ENCODE data around the gene ANKZF1. TPM values are rescaled to one million over a fixed set of nuclear protein-coding genes. Genes with fewer than 3 reads are reported as not detected.
A peak's percentile ranks its signal among the peaks of the same experiment; 100 is the strongest.
"Not testable (repeated sequence)": the region's sequence is repeated elsewhere in the genome, so short reads cannot be mapped to it uniquely, and the experiment has no call there.

The ANKZF1 gene
- total and polyA plus RNA-seq, 2 donors (not counting 1 experiment from before 2014, with no cell fraction given) = 152 to 181 TPM

DNA sequence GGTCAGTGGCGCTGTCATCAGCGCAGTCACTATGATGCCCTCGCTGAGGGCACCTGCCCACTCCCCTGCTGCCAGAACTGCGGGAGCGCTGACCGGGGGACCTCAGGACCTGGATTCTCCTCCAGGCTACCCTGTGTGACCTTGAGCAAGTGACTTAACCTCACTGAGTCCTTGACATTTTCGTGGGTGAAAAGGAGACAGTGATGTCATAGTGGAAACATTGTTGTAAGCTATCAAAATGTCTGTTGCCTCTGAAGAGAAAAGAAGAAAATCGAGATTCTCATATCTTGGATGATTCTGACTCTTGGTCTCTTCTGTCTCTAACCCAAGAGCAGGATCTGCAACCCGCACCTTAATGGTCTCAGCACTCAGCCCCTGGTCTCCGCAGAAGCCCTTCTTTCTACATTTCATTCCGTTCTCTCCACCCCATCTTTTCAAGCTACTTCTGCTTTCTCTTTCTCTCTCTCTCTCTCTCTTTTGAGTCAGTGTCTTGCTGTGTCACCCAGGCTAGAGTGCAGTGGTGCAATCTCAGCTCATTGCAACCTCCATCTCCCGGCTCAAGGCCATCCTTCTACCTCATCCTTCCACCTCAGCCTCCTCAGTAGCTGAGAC lies 25.1 kb downstream of the ANKZF1 start:
- DNase-seq = peak; percentile 79
- peak overlapping the region; percentile 95 for H3K27ac Mint-ChIP-seq
- TF ChIP-seq EZH2 (IDR thresholded peaks at IDR 0.05; ENCODE audit: borderline replicate concordance, insufficient read depth, low read depth, low read length, poor library complexity, severe bottlenecking) = no peak
- TF ChIP-seq, protein P1, sequence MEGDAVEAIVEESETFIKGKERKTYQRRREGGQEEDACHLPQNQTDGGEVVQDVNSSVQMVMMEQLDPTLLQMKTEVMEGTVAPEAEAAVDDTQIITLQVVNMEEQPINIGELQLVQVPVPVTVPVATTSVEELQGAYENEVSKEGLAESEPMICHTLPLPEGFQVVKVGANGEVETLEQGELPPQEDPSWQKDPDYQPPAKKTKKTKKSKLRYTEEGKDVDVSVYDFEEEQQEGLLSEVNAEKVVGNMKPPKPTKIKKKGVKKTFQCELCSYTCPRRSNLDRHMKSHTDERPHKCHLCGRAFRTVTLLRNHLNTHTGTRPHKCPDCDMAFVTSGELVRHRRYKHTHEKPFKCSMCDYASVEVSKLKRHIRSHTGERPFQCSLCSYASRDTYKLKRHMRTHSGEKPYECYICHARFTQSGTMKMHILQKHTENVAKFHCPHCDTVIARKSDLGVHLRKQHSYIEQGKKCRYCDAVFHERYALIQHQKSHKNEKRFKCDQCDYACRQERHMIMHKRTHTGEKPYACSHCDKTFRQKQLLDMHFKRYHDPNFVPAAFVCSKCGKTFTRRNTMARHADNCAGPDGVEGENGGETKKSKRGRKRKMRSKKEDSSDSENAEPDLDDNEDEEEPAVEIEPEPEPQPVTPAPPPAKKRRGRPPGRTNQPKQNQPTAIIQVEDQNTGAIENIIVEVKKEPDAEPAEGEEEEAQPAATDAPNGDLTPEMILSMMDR (IDR thresholded peaks at IDR 0.05) = no peak
- H3K4me1 Mint-ChIP-seq = peaks cover 42% of the 10 kb centered on the region
- Histone ChIP-seq H3K4me3 (ENCODE audit: control extremely low read depth in 1 of 5, extremely low read depth in 1 of 5, insufficient read depth in 1 of 5, low read depth in 2 of 5, low read length in 4 of 5) (peak overlapping the region; percentile 83 to 97 (median 90)), H3K27ac (ENCODE audit: low read length in 2 of 2) (peak overlapping the region; percentile 93 to 94), H3K4me2 (replicated peaks; ENCODE audit: low read depth, low read length, poor library complexity, severe bottlenecking) (peak overlapping the region; percentile 100), H2AFZ (ENCODE audit: insufficient read depth, low read depth, low read length, poor library complexity, severe bottlenecking) (peak overlapping the region; percentile 93), H3K9ac (ENCODE audit: low read length) (peak overlapping the region; percentile 90), H3K4me1 (ENCODE audit: control insufficient read depth in 2 of 2, insufficient read depth in 2 of 2, low read length in 2 of 2) (peaks cover 26 to 37% of the 10 kb centered on the region in 2 donors), H3K36me3 (replicated peaks in 1 of 2; ENCODE audit: control extremely low read depth in 1 of 2, control insufficient read depth in 1 of 2, extremely low read depth in 1 of 2, insufficient read depth in 2 of 2, low read length in 1 of 2) (peaks cover 2 to 20% of the 10 kb centered on the region in 2 experiments), H3K27me3 (replicated peaks in 1 of 4; ENCODE audit: control extremely low read depth in 1 of 4, control insufficient read depth in 3 of 4, insufficient read depth in 4 of 4, low read length in 3 of 4) (no peaks in the 10 kb centered on the region), H3K9me3 (ENCODE audit: control extremely low read depth in 1 of 3, control insufficient read depth in 2 of 3, insufficient read depth in 1 of 3, low read length in 2 of 3) (no peaks in the 10 kb centered on the region), H3K79me2 (ENCODE audit: control insufficient read depth, insufficient read depth, low read length) (peaks cover 37% of the 10 kb centered on the region), H4K20me1 (ENCODE audit: control insufficient read depth, insufficient read depth, low read length, poor library complexity, severe bottlenecking) (peaks cover 22% of the 10 kb centered on the region)
- whole genome bisulfite sequencing (ENCODE audit: insufficient coverage) = 0% methylated on average over 11 of the region's 12 CpGs
- ChIA-PET POLR2A (interaction anchor here (0.5 to 4.2 kb wide), 15 partner anchors 9 to 1937 kb away, joined by 3 to 106 read pairs (median 5); partner anchors contain the start of genes ABCB6, ANKZF1, ATG9A and CHPF), CTCF (interaction anchor here (0.6 to 7.6 kb wide), 26 partner anchors 8 to 412 kb away, joined by 3 to 97 read pairs (median 5); partner anchors contain the start of genes ANKZF1, ATG9A, CNPPD1 and DNAJB2)
- intact Hi-C loops (cut with micrococcal nuclease) = loop anchor here (1.0 to 5.0 kb wide), 5 partner anchors 25 to 1037 kb away; partner anchors contain the start of genes ANKZF1, ARPC2, ATG9A and DNAJB2
- H3K4me3 Mint-ChIP-seq = peak overlapping the region; percentile 87
- peak; percentile 25 for ATAC-seq (ENCODE audit: low read depth)
- H3K27me3 Mint-ChIP-seq = no peaks in the 10 kb centered on the region
- H3K9me3 Mint-ChIP-seq (ENCODE audit: insufficient read depth) = no peaks in the 10 kb centered on the region

DNA sequence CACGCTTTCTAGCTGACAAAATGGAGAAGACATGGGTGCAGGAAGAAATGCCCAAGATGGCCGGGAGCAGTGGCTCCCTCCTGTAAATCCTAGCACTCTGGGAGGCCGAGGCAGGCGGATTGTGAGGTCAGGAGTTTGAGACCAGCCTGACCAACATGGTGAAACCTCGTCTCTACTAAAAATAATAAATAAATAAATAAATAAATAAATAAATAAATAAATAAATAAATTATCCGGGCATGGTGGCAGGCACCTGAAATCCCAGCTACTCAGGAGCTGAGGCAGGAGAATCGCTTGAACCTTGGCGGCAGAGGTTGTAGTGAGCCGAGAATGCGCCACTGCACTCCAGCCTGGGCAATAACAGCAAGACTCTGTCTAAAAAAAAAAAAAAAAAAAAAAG lies 29.3 kb downstream of the ANKZF1 start:
- ChIA-PET CTCF (interaction anchor here (0.8 to 7.6 kb wide), 4 partner anchors 14 to 36 kb away, joined by 3 to 97 read pairs (median 6); partner anchors contain the start of genes DNAJB2, GLB1L and STK16), POLR2A (interaction anchor here (1.3 kb wide), 1 partner anchor 10 kb away, joined by 8 read pairs; no protein-coding TSS in a partner anchor)
- H3K9ac ChIP-seq (ENCODE audit: low read length); ATAC-seq (ENCODE audit: low read depth); H4K20me1 ChIP-seq (ENCODE audit: control insufficient read depth, insufficient read depth, low read length, poor library complexity, severe bottlenecking); intact Hi-C loops (cut with micrococcal nuclease); H3K4me3 ChIP-seq (ENCODE audit: control extremely low read depth in 1 of 5, extremely low read depth in 1 of 5, insufficient read depth in 1 of 5, low read depth in 2 of 5, low read length in 4 of 5); H3K4me3 Mint-ChIP-seq; H3K27ac ChIP-seq (ENCODE audit: low read length in 2 of 2); H3K79me2 ChIP-seq (ENCODE audit: control insufficient read depth, insufficient read depth, low read length); H3K27me3 ChIP-seq (replicated peaks in 1 of 4; ENCODE audit: control extremely low read depth in 1 of 4, control insufficient read depth in 3 of 4, insufficient read depth in 4 of 4, low read length in 3 of 4); H3K36me3 ChIP-seq (replicated peaks in 1 of 2; ENCODE audit: control extremely low read depth in 1 of 2, control insufficient read depth in 1 of 2, extremely low read depth in 1 of 2, insufficient read depth in 2 of 2, low read length in 1 of 2); H3K9me3 Mint-ChIP-seq (ENCODE audit: insufficient read depth); H3K4me1 ChIP-seq (ENCODE audit: control insufficient read depth in 2 of 2, insufficient read depth in 2 of 2, low read length in 2 of 2); H3K27ac Mint-ChIP-seq; H3K9me3 ChIP-seq (ENCODE audit: control extremely low read depth in 1 of 3, control insufficient read depth in 2 of 3, insufficient read depth in 1 of 3, low read length in 2 of 3); H2AFZ ChIP-seq (ENCODE audit: insufficient read depth, low read depth, low read length, poor library complexity, severe bottlenecking); H3K27me3 Mint-ChIP-seq; H3K4me2 ChIP-seq (replicated peaks; ENCODE audit: low read depth, low read length, poor library complexity, severe bottlenecking); DNase-seq: not testable (repeated sequence)
- 97% methylated on average over 4 of the region's 10 CpGs for WGBS (ENCODE audit: insufficient coverage)
- H3K4me1 Mint-ChIP-seq = peaks cover 10% of the 10 kb centered on the region

Data from B cell (primary cell).